ENCODE data around the gene HUWE1.
"Not testable (repeated sequence)": the region's sequence is repeated elsewhere in the genome, so short reads cannot be mapped to it uniquely, and the experiment has no call there.

The HUWE1 gene

DNA sequence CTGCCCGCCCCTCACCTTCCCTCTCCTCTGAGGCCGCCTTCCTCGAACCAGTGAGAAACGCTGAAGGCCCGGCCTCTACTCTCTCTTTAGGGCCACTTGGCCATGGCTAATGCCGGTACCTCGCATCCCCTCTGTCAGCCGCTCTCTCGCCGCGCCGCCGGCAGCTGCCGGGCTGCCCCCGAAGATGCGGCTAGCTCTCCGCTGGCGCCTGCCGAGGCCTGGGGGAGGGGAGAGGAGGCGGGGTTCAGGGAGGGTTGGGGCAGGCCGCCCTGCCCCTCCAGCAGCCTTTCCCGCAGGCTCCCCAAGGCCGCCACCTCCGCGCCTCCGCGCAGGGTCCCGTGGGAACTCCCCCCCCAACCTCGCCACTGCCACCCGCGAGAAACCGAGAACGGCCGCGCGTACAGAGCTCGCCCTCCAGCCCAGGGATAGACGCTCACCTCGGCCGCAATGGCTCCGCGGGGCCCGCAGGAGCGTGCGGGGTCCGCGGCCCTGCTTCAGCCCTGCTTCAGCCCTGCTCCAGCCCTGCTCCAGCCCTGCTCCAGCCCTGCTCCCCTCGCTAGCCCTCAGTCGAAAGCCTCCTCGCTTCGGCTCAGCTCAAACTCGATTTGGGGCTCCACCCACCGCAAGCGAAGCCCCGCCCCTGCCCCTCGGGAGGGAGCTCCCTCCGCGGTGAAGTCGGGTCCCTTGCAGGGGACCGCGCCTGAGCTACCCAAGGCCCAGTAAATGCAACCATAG is at the start of gene HUWE1:
TSS of gene HUWE1 (minus strand) at position 569 of the 735 bp plus-strand sequence. CDS start 32,612 bp downstream, outside the sequence.
- TF ChIP-seq, protein P1, sequence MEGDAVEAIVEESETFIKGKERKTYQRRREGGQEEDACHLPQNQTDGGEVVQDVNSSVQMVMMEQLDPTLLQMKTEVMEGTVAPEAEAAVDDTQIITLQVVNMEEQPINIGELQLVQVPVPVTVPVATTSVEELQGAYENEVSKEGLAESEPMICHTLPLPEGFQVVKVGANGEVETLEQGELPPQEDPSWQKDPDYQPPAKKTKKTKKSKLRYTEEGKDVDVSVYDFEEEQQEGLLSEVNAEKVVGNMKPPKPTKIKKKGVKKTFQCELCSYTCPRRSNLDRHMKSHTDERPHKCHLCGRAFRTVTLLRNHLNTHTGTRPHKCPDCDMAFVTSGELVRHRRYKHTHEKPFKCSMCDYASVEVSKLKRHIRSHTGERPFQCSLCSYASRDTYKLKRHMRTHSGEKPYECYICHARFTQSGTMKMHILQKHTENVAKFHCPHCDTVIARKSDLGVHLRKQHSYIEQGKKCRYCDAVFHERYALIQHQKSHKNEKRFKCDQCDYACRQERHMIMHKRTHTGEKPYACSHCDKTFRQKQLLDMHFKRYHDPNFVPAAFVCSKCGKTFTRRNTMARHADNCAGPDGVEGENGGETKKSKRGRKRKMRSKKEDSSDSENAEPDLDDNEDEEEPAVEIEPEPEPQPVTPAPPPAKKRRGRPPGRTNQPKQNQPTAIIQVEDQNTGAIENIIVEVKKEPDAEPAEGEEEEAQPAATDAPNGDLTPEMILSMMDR (conservative IDR thresholded peaks at IDR 0.05): no peak
- peak within 1 kb of the TSS; percentile 76 for H3K27ac ChIP-seq

GRCh38 chrX:53732797-53733196 is 46.3 kb upstream of the HUWE1 start:
- no peak overlapping the region for H3K27ac ChIP-seq
- TF ChIP-seq, protein P1 (conservative IDR thresholded peaks at IDR 0.05): no peak

DNA sequence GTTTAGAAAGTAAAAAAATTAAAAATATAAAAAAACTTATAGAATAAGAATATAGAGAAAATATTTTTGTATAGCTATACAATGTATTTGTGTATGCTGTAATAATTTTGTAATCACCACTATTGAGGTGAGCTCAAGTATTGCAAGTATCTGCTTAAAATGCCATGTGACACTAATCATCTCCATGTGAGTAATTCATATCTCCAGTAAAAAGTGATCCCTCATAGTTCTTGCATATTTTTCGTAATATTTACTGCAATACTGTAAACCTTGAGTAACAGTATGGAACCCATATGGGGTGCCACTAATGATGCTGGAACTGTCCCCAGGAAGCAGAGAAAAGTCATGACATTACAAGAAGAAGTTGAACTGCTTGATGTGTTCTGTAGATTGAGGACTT is 43.2 kb upstream of the HUWE1 start:
- no peak overlapping the region for H3K27ac ChIP-seq
- TF ChIP-seq, protein P1 (conservative IDR thresholded peaks at IDR 0.05): no peak

DNA sequence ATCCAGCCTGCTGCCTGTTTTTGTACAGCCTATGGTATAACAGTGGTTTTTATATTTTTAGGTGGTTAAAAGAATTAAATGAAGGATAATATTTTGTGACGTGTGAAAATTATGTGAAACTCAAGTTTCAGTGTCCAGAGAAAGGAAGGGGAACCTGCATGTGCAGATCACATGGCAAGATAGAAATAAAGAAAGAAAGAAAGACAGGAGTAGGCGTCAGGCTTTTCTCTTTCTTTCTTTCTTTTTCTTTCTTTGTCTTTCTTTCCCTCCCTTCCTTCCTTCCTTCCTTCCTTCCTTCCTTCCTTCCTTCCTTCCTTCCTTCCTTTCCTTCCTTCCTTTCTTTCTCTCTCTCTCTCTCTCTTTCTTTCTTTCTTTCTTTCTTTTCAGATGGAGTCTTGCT is 42.0 kb upstream of the HUWE1 start:
- H3K27ac ChIP-seq: no peak overlapping the region
- TF ChIP-seq, protein P1 (conservative IDR thresholded peaks at IDR 0.05): no peak

- no peak overlapping the region for H3K27ac ChIP-seq
- TF ChIP-seq, protein P1 (conservative IDR thresholded peaks at IDR 0.05): no peak
Measured at GRCh38 chrX:53724872-53725271, 38.4 kb upstream of the HUWE1 start.

DNA sequence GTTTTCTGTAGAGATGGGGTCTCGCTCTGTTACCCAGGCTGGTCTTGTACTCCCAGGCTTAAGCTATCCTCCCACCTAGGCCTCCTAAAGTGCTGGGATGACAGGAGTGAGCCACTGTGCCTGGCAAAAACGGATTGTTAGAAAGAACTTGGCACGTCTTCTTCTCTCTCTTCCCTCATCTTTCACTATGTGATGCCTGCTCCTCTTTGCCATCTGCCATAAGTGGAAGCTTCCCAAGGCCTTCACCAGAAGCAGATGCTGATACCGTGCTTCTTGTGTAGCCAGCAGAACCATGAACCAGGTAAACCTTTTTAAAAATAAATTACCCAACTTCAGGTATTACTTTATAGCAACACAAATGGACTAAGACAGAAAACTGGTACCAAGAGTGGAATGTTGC is 36.9 kb upstream of the HUWE1 start:
- TF ChIP-seq, protein P1 (conservative IDR thresholded peaks at IDR 0.05): no peak

GRCh38 chrX:53721610-53722009 is 35.1 kb upstream of the HUWE1 start:
- H3K27ac ChIP-seq: not testable (repeated sequence)

More for the DNA sequence above, 36.9 kb upstream of the HUWE1 start:
- no peak overlapping the region for H3K27ac ChIP-seq

GRCh38 chrX:53719666-53720065 is 33.1 kb upstream of the HUWE1 start:
- H3K27ac ChIP-seq: not testable (repeated sequence)
